Naive B cell (primary cell): ENCODE results near the gene GABRB1. TPM values are rescaled to one million over a fixed set of nuclear protein-coding genes. Genes with fewer than 3 reads are reported as not detected.

Experiments used
- ATAC-seq, 2 donors: fragments of 150-1000 bp; cut with Tn5 transposase; 2 replicates each; pipeline ENCODE4 v1.10.0; 2021; ENCODE audit warnings: low read depth in 2 of 2, mild to moderate bottlenecking in 2 of 2, moderate library complexity in 2 of 2
- DNase-seq: peaks from one replicate; pipeline ENCODE4 v3.0.0; 2022
- H3K27ac Mint-ChIP-seq, 6 donors: one replicate each; pipeline ENCODE4 v1.8.0; 2020 to 2022; ENCODE audit warnings: mild to moderate bottlenecking in 6 of 6, mixed read lengths in 6 of 6, moderate library complexity in 5 of 6, inconsistent platforms in 2 of 6
- H3K27me3 Mint-ChIP-seq, 3 donors: one replicate each; pipeline ENCODE4 v1.8.0; 2021 to 2022; ENCODE audit warnings: mixed read lengths in 3 of 3, mild to moderate bottlenecking in 1 of 3
- H3K36me3 Mint-ChIP-seq, 2 donors: one replicate each; pipeline ENCODE4 v1.8.0; 2020 to 2022; ENCODE audit warnings: mixed read lengths in 2 of 2, inconsistent platforms in 1 of 2, mild to moderate bottlenecking in 1 of 2
- H3K4me1 Mint-ChIP-seq, 3 donors: one replicate each; pipeline ENCODE4 v1.8.0; 2020 to 2022; ENCODE audit warnings: mixed read lengths in 3 of 3, inconsistent platforms in 1 of 3, mild to moderate bottlenecking in 1 of 3, moderate library complexity in 1 of 3
- H3K4me3 Mint-ChIP-seq, 8 donors: one replicate each; pipeline ENCODE4 v1.8.0; 2020 to 2022; ENCODE audit warnings: mild to moderate bottlenecking in 8 of 8, mixed read lengths in 8 of 8, moderate library complexity in 8 of 8, inconsistent platforms in 2 of 8
- H3K9me3 Mint-ChIP-seq, 7 donors: one replicate each; pipeline ENCODE4 v1.8.0; 2020 to 2022; ENCODE audit warnings: mixed read lengths in 7 of 7, mild to moderate bottlenecking in 5 of 7, inconsistent platforms in 2 of 7, moderate library complexity in 1 of 7
- polyA plus RNA-seq, 6 donors: library from polyadenylated mRNA; unstranded; fragments of 300-500 nt; fragmentation: Illumina TruSeq; gene quantifications; one replicate each; pipeline ENCODE4 v1.2.3, GENCODE V29; 2021; ENCODE audit warnings: low read depth in 6 of 6

Gene GABRB1
- polyA plus RNA-seq, 6 donors from 2014 or later = not detected

DNA sequence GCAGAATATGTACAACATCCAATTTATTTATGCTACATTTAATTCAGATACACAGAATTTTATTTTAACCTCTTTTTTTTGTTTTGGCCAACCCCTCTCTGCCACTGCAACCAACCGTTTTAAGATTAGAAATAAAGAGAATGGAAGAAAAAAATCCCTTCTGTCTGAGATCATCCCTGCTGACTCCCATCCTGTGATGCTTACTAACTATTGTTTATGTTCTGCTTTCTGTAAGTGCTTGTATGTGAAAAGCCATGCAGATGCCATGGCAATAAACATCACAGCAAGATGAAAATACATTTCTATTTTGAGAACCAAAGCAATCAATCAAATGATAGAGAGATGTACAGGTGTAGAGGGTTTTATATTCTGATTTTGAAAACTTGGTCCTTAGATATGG lies 70.1 kb downstream of the GABRB1 start:
- Mint-ChIP-seq H3K4me3 (no peak overlapping the region), H3K27ac (no peak overlapping the region), H3K27me3 (no peaks in the 10 kb centered on the region), H3K36me3 (no peaks in the 10 kb centered on the region), H3K4me1 (no peaks in the 10 kb centered on the region), H3K9me3 (peaks cover 0 to 5% (median 0%) of the 10 kb centered on the region in 7 donors)
- DNase-seq = no peak
- ATAC-seq = no peak

DNA sequence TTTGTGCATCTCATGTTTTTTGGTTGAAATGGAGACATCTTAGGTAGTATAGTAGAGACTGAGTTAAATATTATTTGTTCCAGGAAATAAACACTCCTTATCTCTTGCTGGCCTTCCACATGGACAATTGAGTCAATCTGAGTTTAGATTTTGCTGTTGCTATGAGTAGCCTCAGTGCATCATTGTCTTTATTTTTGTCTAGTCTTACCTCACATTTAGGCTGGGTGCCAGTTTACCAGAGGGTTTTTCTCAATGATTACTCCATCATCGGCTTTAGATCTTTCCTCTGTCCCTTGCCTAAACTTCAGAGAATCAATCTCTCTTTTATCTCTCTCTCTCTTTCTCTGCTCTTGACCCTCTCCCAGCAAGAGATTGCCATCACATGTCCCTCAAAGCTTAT lies 73.6 kb downstream of the GABRB1 start:
- Mint-ChIP-seq H3K4me3 (no peak overlapping the region), H3K36me3 (no peaks in the 10 kb centered on the region), H3K9me3 (peaks cover 0 to 4% (median 0%) of the 10 kb centered on the region in 7 donors), H3K27me3 (peaks cover 0 to 4% (median 4%) of the 10 kb centered on the region in 3 donors), H3K4me1 (no peaks in the 10 kb centered on the region), H3K27ac (no peak overlapping the region)
- DNase-seq = no peak
- no peak for ATAC-seq

DNA sequence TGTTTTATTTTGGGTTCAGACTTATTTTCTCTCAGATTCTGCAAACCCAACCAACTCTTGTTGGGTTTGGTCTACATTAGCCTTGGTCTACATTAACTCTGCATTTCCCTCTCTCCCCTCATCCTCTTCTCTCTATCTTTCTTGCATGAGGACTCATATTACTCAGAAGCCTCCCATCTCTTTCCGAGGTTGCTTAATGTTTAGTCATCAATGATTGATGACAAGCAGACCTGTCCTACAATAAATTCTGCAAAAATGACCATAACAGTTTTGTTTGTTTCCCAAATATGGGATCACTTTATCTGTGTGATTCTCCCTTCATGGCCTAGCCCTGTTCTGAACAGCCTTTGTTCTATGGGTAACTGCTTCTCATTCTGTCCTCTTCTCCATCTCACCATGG lies 75.2 kb downstream of the GABRB1 start:
- no peak for ATAC-seq
- Mint-ChIP-seq H3K4me1 (no peaks in the 10 kb centered on the region), H3K27me3 (peaks cover 0 to 4% (median 4%) of the 10 kb centered on the region in 3 donors), H3K27ac (no peak overlapping the region), H3K36me3 (no peaks in the 10 kb centered on the region), H3K4me3 (peak overlapping the region in 1 of 8 donors; percentile 0), H3K9me3 (peaks cover 0 to 4% (median 0%) of the 10 kb centered on the region in 7 donors)
- no peak for DNase-seq

DNA sequence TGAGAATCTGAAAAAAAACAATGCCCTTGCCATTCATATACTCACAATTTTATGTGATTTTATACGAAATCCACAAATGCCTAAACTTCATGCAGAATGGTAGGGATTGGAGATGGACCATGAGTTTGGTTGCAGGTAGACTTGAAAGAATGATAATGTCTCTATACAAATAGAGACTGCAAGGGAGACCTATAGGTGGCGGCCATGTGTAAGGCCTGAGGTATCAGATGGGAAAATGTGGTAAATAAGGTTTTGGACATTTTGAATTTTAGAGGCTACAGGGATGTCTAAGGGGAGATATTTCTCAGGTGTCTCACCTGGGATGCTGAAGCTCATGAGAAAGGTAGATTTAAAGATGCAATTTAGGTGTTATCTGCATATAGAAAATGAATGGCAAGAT lies 78.0 kb downstream of the GABRB1 start:
- H3K4me1 Mint-ChIP-seq = no peaks in the 10 kb centered on the region
- ATAC-seq = no peak
- no peak overlapping the region for H3K4me3 Mint-ChIP-seq
- H3K36me3 Mint-ChIP-seq = no peaks in the 10 kb centered on the region
- H3K27me3 Mint-ChIP-seq = peaks cover 0 to 10% (median 4%) of the 10 kb centered on the region in 3 donors
- peaks cover 0 to 3% (median 0%) of the 10 kb centered on the region in 7 donors for H3K9me3 Mint-ChIP-seq
- H3K27ac Mint-ChIP-seq = peak overlapping the region in 1 of 6 donors; percentile 16
- no peak for DNase-seq

DNA sequence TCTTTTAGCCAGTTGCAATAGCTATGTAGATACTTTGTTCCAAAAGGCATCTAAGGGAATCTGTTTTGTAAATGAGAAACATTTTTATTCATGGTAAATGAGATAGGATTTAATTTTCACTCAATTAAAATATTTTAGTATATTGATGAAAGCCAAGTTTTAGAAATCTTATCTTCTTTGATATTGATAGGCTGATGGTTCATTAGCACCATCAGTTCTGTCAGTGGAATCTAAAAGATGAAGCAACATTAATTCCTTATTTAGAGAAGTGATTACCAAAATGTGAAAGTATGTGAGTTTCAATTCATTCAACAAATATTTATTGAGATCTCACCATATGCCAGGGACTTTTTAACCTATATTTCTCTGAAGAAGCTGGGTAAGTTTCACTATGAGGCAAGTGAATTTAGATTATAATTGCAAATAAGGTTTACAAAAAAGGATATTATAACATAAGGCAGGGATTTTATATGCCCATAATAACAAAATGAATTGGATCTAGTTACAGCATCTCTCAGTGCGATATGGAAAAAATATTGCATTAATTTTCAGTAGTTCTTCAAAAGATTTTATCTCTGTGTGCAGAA lies 79.3 kb downstream of the GABRB1 start:
- Mint-ChIP-seq H3K4me1 (no peaks in the 10 kb centered on the region), H3K4me3 (no peak overlapping the region), H3K27ac (no peak overlapping the region), H3K27me3 (peaks cover 0 to 17% (median 4%) of the 10 kb centered on the region in 3 donors), H3K36me3 (no peaks in the 10 kb centered on the region), H3K9me3 (peaks cover 0 to 1% (median 0%) of the 10 kb centered on the region in 7 donors)
- ATAC-seq = no peak
- DNase-seq = no peak

DNA sequence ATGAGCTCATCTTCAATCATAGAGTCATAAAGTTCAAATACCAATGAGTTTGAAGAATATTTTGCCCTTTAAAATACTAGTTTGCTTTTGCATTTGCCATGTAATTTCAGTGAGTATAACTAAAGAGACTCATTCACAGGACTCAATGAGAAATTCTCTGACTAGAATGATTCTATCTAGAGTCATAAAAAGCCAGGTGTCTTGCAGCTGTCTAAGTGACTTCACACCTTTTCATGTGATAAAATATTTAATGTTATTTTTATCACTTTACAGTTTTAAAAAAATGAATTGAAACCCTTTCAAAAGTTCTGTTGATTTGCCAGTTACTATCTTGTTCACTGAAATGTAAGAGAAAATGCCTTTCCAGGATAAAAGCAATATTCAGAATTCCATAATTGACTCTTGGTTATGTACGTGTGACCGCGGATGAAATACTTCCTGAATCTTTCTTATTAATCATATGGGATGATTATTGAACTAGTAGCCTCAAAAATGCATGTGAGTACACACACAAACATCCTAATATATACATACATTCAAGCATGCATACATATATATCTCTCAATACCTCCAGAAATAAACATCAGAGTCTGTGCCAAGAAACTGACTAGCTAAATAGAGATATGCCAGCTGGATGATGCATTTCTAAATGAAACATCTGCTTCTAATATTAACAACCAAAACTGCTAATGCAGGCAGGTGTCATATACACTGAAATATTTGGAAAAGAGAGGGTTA lies 87.0 kb downstream of the GABRB1 start:
- H3K4me1 Mint-ChIP-seq = no peaks in the 10 kb centered on the region
- no peaks in the 10 kb centered on the region for H3K36me3 Mint-ChIP-seq
- no peaks in the 10 kb centered on the region for H3K9me3 Mint-ChIP-seq
- no peak overlapping the region for H3K27ac Mint-ChIP-seq
- ATAC-seq = no peak
- H3K27me3 Mint-ChIP-seq = peaks cover 0 to 13% (median 8%) of the 10 kb centered on the region in 3 donors
- DNase-seq = no peak
- H3K4me3 Mint-ChIP-seq = no peak overlapping the region

DNA sequence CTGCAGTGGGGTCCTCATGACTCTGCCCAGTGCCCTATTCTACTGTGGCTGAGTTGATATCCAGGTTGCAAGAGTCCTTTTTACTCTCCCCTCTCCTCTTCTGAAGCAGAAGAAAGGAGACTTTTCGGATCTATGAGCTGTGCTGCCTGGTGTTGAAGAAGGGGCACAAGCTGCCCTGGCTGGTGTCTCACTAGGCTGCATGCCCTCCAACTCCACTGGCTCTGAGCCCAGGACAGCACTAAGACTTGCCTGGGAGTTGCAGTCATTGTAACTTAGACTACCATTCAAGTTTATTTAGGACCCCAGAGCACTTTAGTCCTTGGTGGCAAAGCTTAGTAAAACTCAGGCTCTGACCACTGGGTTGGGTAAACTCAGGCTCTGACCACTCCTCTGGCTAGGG lies 89.4 kb downstream of the GABRB1 start:
- H3K4me1 Mint-ChIP-seq = no peaks in the 10 kb centered on the region
- DNase-seq (no peak), ATAC-seq (no peak)
- peaks cover 0 to 6% (median 3%) of the 10 kb centered on the region in 7 donors for H3K9me3 Mint-ChIP-seq
- no peak overlapping the region for H3K4me3 Mint-ChIP-seq
- no peak overlapping the region for H3K27ac Mint-ChIP-seq
- no peaks in the 10 kb centered on the region for H3K36me3 Mint-ChIP-seq
- peaks cover 0 to 8% (median 0%) of the 10 kb centered on the region in 3 donors for H3K27me3 Mint-ChIP-seq

DNA sequence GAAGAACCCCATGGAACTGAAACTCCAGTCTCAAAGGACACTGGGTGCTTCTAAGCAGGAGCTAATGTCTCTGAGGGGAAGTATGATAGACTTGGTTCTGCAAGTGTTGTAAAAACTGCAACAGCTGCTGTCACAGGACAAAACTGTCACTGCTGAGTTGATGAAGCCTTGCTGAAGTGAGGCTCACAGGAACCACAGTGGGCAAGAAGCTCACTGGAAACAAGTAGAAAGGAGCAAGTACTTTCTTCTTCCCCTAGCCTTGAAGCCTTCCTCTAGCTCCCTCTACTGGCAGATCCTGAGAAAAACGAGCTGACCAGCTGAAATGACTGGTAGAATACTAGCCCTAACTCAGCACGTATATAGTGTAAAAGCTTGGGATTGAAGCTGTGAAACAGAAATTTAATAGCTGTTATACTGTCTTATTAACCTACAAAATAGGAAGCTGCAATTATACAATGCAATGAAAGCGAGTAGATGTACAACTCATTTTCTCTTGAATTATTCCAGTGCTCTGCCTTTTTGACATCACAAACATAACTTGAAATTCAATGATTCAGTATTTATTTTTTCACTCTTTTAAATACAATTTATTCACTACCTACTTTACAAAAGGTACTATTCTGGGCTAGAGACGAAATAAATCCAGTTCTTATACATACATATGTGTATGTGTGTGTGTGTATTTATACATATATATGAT lies 91.4 kb downstream of the GABRB1 start:
- peaks cover 0 to 6% (median 3%) of the 10 kb centered on the region in 7 donors for H3K9me3 Mint-ChIP-seq
- DNase-seq (peak; percentile 20), ATAC-seq (no peak)
- H3K27ac Mint-ChIP-seq = no peak overlapping the region
- no peaks in the 10 kb centered on the region for H3K36me3 Mint-ChIP-seq
- H3K4me3 Mint-ChIP-seq = no peak overlapping the region
- H3K4me1 Mint-ChIP-seq = no peaks in the 10 kb centered on the region
- H3K27me3 Mint-ChIP-seq = no peaks in the 10 kb centered on the region

DNA sequence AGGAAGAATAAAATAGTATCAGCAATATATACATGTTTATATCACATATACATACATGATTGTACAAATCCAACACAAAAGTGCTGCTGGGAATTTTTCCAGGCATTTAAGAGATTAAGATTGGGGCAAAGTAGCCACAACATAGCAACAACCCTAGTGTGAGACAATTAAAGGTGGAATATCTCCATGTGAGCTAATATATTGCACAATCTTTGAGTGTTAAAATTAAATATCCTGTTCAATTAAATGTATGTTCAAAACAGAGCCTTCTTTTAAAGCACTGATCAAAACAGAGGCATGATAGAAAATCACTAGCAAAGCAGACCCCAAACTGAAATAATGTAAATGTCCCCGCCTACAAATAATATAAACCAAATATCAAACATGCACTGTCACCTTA lies 97.6 kb downstream of the GABRB1 start:
- DNase-seq = no peak
- Mint-ChIP-seq H3K27ac (no peak overlapping the region), H3K27me3 (peaks cover 0 to 5% (median 0%) of the 10 kb centered on the region in 3 donors), H3K4me1 (no peaks in the 10 kb centered on the region), H3K4me3 (no peak overlapping the region), H3K9me3 (peaks cover 0 to 7% (median 3%) of the 10 kb centered on the region in 7 donors), H3K36me3 (no peaks in the 10 kb centered on the region)
- ATAC-seq = no peak

DNA sequence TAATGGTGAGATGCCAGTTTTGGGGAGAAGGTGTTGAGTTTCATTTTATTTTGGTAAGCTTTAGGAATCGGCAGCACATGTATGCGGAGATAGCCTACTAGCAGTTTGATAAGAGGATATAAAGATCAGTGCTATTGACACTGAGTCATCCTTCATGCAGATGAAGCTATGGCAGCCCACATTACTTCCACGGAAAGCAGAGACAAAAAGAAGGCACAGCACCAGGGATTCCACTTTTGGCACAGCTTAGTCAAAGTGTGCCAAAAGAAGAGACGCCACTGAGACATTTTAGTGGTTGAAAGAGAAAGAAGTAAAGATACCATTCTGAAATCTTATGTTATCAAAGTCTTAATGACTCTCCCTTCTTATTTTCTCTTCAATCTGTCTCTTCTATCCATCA lies 103.8 kb downstream of the GABRB1 start:
- H3K27me3 Mint-ChIP-seq = peaks cover 0 to 17% (median 0%) of the 10 kb centered on the region in 3 donors
- H3K36me3 Mint-ChIP-seq = no peaks in the 10 kb centered on the region
- no peak for ATAC-seq
- H3K4me3 Mint-ChIP-seq = no peak overlapping the region
- DNase-seq = no peak
- no peaks in the 10 kb centered on the region for H3K4me1 Mint-ChIP-seq
- H3K9me3 Mint-ChIP-seq = peaks cover 0 to 3% (median 0%) of the 10 kb centered on the region in 7 donors
- no peak overlapping the region for H3K27ac Mint-ChIP-seq

DNA sequence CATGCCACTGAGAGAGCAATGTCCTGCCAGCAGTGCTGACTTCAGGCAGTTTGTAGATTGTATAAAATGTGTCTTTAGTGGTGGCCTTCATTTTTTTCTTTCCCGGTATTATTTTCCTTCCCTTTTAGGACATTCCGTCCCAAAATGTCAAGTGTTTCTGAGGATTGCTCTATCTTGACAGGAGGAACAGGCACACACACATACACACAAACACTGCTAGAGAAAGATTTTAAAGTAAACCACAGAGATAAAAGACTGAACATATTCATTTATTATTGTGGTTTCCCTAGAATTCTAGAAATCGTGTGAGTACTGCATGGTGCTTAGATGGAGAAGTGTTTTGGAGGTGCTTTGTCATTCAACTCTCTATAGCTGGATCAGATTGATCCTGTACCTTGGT lies 111.9 kb downstream of the GABRB1 start:
- Mint-ChIP-seq H3K9me3 (no peaks in the 10 kb centered on the region), H3K4me1 (no peaks in the 10 kb centered on the region), H3K4me3 (no peak overlapping the region), H3K27ac (no peak overlapping the region), H3K36me3 (no peaks in the 10 kb centered on the region), H3K27me3 (peaks cover 0 to 10% (median 0%) of the 10 kb centered on the region in 3 donors)
- DNase-seq = no peak
- no peak for ATAC-seq

DNA sequence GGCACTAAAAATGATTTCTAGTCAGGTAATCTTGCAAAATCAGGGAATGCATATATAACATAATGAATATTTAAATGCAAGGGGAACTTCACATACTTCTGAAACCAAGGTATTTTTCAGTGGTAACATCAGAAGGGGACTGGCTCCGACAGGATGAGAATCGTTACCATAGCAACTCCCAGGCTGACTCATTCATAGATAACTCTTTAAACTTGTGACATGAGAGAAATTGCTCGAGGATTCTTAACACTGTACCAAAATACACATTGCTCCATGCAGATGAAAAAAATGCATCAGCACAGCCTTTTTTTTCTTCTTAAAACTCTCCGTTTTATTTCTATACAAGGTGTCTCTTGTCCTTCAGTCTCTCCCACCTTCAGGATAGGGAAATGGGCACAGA lies 114.3 kb downstream of the GABRB1 start:
- no peak overlapping the region for H3K27ac Mint-ChIP-seq
- H3K4me1 Mint-ChIP-seq = no peaks in the 10 kb centered on the region
- H3K9me3 Mint-ChIP-seq = peaks cover 0 to 2% (median 0%) of the 10 kb centered on the region in 7 donors
- peaks cover 0 to 10% (median 0%) of the 10 kb centered on the region in 3 donors for H3K27me3 Mint-ChIP-seq
- H3K4me3 Mint-ChIP-seq = no peak overlapping the region
- ATAC-seq (no peak), DNase-seq (no peak)
- H3K36me3 Mint-ChIP-seq = no peaks in the 10 kb centered on the region

DNA sequence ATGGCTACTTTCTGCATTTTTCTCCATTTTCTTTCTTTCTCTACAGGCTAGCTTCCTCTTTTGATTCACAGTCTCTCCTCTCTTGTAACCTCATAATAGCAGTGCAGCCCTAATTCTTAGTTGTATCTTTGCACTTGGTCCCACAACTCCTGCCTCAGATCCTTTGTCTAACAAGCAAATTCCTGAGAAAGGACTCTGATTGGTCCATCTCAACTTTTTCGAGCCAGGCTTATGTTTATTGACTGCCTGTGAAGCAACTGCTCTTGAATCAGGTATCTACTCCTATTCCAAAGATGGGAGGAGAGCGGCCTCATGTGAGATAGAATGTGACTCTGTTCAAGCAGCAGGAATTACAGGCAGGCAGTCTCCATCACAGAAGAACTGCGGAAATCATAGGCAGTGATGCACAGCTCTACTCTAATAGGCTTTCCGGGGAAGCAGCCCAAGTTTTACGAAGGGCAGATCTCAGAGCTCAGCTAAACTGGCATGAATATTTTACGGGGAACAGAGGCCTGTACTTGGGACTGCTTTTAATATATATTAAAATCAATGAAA lies 123.5 kb downstream of the GABRB1 start:
- H3K27ac Mint-ChIP-seq = no peak overlapping the region
- DNase-seq = no peak

More for the DNA sequence above, 123.5 kb downstream of the GABRB1 start:
- peaks cover 0 to 2% (median 0%) of the 10 kb centered on the region in 7 donors for H3K9me3 Mint-ChIP-seq
- no peak for ATAC-seq
- H3K27me3 Mint-ChIP-seq = peaks cover 0 to 4% (median 0%) of the 10 kb centered on the region in 3 donors
- H3K4me3 Mint-ChIP-seq = no peak overlapping the region
- no peaks in the 10 kb centered on the region for H3K4me1 Mint-ChIP-seq
- no peaks in the 10 kb centered on the region for H3K36me3 Mint-ChIP-seq
